Erythroblast (primary cell): ENCODE measurements around the gene ARHGAP26.

Source experiments
- DNase-seq, 2 experiments: peaks; one replicate each; lab custom pipeline; 2025; lab: John Stamatoyannopoulos, UW
- GATA1 ChIP-seq: IDR thresholded peaks from 2 replicates; pipeline ENCODE4 v1.6.1; 2011; ENCODE audit warnings: low read depth, mild to moderate bottlenecking, control low read depth, low read length, moderate library complexity
- POLR2A ChIP-seq: IDR thresholded peaks from 2 replicates; pipeline ENCODE4 v1.6.1; 2011; ENCODE audit warnings: mild to moderate bottlenecking, low read length

ARHGAP26 gene

GRCh38 chr5:142888469-142889085, 118.4 kb downstream of the ARHGAP26 start:
- peak; percentile 25 to 51 for DNase-seq
- TF ChIP-seq GATA1, result no peak
- TF ChIP-seq POLR2A, result no peak

DNA sequence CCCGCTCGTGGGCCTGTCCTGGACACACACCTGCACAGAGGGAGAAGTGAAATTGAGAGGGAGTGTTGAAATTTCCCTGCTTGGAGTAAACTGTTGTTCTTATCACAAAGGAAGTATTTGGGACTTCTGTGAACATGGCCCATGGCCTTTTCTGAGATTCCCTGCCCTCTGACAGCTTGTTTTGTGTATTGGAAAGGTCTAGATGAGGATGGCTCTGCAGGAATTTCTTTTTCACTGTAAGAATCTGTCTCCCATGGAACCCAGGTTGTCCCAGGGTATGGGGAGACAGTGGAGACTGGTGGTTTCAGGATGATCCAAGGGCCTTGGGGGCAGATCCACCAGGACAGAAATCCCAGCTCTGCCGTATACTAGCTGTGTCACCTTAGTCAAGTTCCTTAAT, 121.8 kb downstream of the ARHGAP26 start:
- DNase-seq, result no peak
- TF ChIP-seq POLR2A (no peak), GATA1 (no peak)

DNA sequence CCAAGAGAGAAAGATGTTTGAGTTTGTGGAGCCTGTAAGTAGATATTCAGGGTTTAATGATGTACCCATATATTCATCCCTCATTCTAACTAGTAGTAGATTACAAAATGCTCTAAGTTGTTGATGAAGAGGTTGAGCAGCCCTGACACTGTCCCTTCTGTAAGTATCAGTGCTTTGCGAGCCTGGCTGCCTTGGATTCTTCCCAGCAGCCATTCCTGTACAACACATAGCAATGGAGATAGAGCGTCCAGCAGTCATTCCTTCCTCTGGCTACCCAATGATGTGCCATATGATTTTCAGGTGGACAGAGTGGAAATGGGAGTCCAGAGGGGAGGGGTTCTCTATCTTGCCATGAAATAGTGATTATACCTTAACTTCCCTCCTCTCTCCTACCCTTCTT, 124.1 kb downstream of the ARHGAP26 start:
- TF ChIP-seq GATA1 (no peak), POLR2A (no peak)
- no peak for DNase-seq

GRCh38 chr5:142894749-142895148, 124.6 kb downstream of the ARHGAP26 start:
- no peak for DNase-seq
- TF ChIP-seq POLR2A, result no peak
- TF ChIP-seq GATA1, result no peak

GRCh38 chr5:142896325-142897007, 126.3 kb downstream of the ARHGAP26 start:
- TF ChIP-seq GATA1, result no peak
- no peak for TF ChIP-seq POLR2A
- DNase-seq, result no peak

GRCh38 chr5:142897328-142897727, 127.2 kb downstream of the ARHGAP26 start:
- DNase-seq, result no peak
- TF ChIP-seq GATA1, result no peak

DNA sequence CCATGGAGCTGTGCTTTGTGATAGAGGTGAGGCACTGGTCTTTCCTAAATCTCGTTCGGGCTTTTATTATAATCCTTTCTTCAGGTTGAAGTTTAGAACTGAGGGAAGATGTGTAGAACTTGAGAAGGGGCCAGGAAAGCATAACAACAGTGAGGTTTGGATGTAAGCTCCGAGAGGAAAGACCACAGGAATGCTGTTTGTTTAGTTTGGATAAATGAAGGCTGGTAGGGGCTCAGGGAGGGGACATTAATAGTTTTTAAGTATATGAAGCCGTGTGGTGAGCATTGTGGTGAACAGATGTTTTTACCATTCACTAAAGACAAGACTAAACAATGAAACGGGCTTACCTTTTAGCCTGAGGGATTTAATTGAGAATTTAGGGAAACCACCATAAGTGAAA, 130.8 kb downstream of the ARHGAP26 start:
- TF ChIP-seq POLR2A (no peak), GATA1 (no peak)
- no peak for DNase-seq

GRCh38 chr5:142901476-142902185, 131.5 kb downstream of the ARHGAP26 start:
- TF ChIP-seq POLR2A (no peak), GATA1 (no peak)
- no peak for DNase-seq

- no peak for DNase-seq
- no peak for TF ChIP-seq POLR2A
- no peak for TF ChIP-seq GATA1
These were observed 132.2 kb downstream of the ARHGAP26 start for GRCh38 chr5:142902186-142902965.

- no peak for DNase-seq
- TF ChIP-seq POLR2A (no peak), GATA1 (no peak)
These were observed 134.2 kb downstream of the ARHGAP26 start for GRCh38 chr5:142904416-142904815.

DNA sequence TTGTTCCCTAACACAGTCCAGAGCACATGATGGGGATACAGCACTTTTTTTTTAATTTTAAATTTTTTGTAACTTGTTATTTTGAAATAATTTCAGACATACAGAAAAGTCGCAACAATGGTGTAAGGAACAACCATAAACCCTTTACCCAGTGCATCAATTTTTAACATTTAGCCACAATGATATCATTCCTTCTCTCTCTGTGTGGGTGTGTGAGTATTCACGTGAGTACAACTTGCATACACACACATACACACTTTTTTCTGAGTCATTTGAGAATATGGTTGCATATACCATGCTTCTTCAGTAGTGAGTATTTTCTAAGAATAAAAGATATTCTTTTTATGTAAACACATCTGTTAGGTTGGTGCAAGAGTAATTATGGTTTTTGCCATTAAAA, 135.2 kb downstream of the ARHGAP26 start:
- TF ChIP-seq GATA1 (no peak), POLR2A (no peak)
- DNase-seq, result no peak

GRCh38 chr5:142906863-142907671, 136.9 kb downstream of the ARHGAP26 start:
- TF ChIP-seq GATA1, result no peak
- TF ChIP-seq POLR2A, result no peak
- no peak for DNase-seq

GRCh38 chr5:142908659-142909058, 138.5 kb downstream of the ARHGAP26 start:
- no peak for TF ChIP-seq GATA1
- no peak for TF ChIP-seq POLR2A

DNA sequence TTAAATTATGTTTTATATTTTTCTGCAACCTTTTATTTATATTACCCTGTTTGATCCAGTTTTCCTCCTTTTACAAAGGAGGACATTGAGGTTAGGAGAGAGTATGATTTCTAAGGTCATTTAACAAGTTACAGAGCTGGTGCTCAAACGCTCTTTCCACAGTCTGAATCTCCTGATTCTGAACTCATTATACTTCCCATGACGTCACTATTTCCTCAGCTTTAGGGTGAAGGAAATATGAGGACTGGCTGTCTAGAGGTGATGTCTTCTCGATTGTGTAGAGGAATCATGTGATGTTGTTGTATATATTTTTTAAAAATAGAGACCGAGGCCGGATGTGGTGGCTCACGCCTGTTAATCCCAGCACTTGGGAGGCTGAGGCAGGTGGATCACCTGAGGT, 140.0 kb downstream of the ARHGAP26 start:
- no peak for DNase-seq
- no peak for TF ChIP-seq GATA1
- no peak for TF ChIP-seq POLR2A

More at GRCh38 chr5:142908659-142909058, 138.5 kb downstream of the ARHGAP26 start:
- DNase-seq, result no peak

DNA sequence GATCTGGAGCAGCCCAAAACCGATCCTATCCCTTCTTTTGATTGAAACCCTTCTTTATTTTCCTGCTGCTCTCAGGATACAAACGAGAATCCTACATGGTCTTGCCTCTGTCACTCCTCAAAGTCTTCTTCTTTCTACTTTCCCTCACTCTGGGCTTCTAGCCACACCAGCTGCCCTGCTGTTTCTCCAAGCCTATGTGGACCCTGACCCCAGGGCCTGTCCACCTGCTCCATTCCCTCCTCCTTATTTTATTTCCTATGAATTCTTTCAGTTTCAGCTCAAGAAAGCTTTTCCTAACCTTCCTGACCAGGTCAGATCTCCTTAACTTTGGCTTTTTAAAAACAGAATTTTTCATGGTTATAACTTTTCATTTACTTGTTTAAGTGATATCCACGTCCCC, 141.0 kb downstream of the ARHGAP26 start:
- no peak for DNase-seq
- TF ChIP-seq GATA1 (no peak), POLR2A (no peak)
